ENCODE measurements around the gene SPATA33. TPM values are rescaled to one million over a fixed set of nuclear protein-coding genes. Genes with fewer than 3 reads are reported as not detected.

The SPATA33 gene
- total RNA-seq, 1 experiment from 2014 or later, result 23.5 TPM

DNA sequence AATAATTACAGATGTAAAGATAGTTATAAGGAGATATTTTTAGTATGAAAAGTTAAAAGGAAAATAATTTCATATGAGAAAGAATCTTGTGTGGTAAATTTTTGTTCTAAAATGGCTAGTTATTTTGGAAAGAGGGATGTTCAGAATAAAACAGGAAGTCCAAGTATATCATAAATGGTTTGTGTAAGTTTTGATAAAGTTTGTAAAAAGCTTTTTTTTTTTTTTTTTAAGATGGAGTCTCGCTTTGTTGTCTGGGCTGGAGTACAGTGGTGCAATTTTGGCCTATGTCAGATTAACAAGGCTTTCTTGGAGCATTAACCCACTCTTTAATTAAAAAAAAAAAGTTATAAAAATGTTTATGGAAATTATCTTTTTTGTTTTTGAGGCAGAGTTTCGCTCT lies 20.6 kb downstream of the SPATA33 start:
- H3K4me3 Mint-ChIP-seq (ENCODE audit: low read depth, unreplicated experiment), result no peak overlapping the region
- no peaks in the 10 kb centered on the region for H3K4me1 Mint-ChIP-seq (ENCODE audit: low read depth, unreplicated experiment)
- H3K9me3 Mint-ChIP-seq (ENCODE audit: low read depth, unreplicated experiment), result no peaks in the 10 kb centered on the region
- no peak overlapping the region for H3K27ac Mint-ChIP-seq (ENCODE audit: unreplicated experiment)
- intact Hi-C loops (cut with micrococcal nuclease; ENCODE audit: unreplicated experiment), result no loop called here
- BruUV-seq (replicated peaks), result no TSS peak
- H3K36me3 Mint-ChIP-seq (ENCODE audit: insufficient read depth, unreplicated experiment), result peaks cover 7% of the 10 kb centered on the region
- CTCF ChIA-PET, result interaction anchor here (0.7 kb wide), 1 partner anchor 22 kb away, joined by 5 read pairs; no protein-coding TSS in a partner anchor
- no peaks in the 10 kb centered on the region for H3K27me3 Mint-ChIP-seq (ENCODE audit: unreplicated experiment)
- TF ChIP-seq CTCF (IDR thresholded peaks at IDR 0.05; ENCODE audit: unreplicated experiment), result no peak
- DNase-seq, result no peak

DNA sequence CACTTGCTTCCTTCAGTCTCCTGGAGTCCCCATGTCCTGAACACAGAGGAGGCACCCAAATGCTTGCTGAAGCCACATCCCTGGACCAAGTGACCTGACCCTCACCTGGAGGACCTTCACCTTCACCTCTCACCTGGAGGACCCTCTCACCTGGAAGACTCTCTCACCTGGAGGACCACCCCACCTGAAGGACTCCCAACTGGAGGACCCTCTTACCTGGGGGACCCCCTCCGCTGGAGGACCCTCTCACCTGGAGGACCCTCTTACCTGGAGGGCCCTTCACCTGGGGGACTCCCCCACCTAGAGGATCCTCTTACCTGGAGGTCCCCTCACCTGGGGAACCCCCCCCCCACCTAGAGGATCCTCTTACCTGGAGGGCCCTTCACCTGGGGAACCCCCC lies 28.3 kb downstream of the SPATA33 start:
- Mint-ChIP-seq H3K4me1 (ENCODE audit: low read depth, unreplicated experiment) (peaks cover 10% of the 10 kb centered on the region), H3K9me3 (ENCODE audit: low read depth, unreplicated experiment) (no peaks in the 10 kb centered on the region), H3K4me3 (ENCODE audit: low read depth, unreplicated experiment) (peak overlapping the region; percentile 82), H3K27ac (ENCODE audit: unreplicated experiment) (no peak overlapping the region), H3K36me3 (ENCODE audit: insufficient read depth, unreplicated experiment) (peaks cover 61% of the 10 kb centered on the region), H3K27me3 (ENCODE audit: unreplicated experiment) (no peaks in the 10 kb centered on the region)
- intact Hi-C loops (cut with micrococcal nuclease; ENCODE audit: unreplicated experiment), result no loop called here
- CTCF ChIA-PET, result interaction anchor here (0.5 to 1.5 kb wide), 4 partner anchors 15 to 118 kb away, joined by 3 to 17 read pairs (median 6); partner anchors contain the start of genes CHMP1A, SPATA2L and SPATA33
- TF ChIP-seq CTCF (IDR thresholded peaks at IDR 0.05; ENCODE audit: unreplicated experiment), result no peak
- DNase-seq, result no peak
- no TSS peak for BruUV-seq (replicated peaks)

GRCh38 chr16:89686520-89687091 lies 29.0 kb downstream of the SPATA33 start, which contains the start of gene CDK10:
Gene CDK10 (plus strand): TSS chr16:89686689. CDS start chr16:89686711, 22 bp downstream.
- no peaks in the 10 kb centered on the region for H3K9me3 Mint-ChIP-seq (ENCODE audit: low read depth, unreplicated experiment)
- intact Hi-C loops (cut with micrococcal nuclease; ENCODE audit: unreplicated experiment), result no loop called here
- CTCF ChIA-PET, result interaction anchor here (0.5 to 1.5 kb wide), 4 partner anchors 14 to 118 kb away, joined by 3 to 17 read pairs (median 6); partner anchors contain the start of genes CHMP1A, SPATA2L and SPATA33
- peak within 1 kb of the TSS; percentile 65 for H3K27ac Mint-ChIP-seq (ENCODE audit: unreplicated experiment)
- BruUV-seq (replicated peaks), result no TSS peak
- H3K4me3 Mint-ChIP-seq (ENCODE audit: low read depth, unreplicated experiment), result peak within 1 kb of the TSS; percentile 82
- peaks cover 10% of the 10 kb centered on the region for H3K4me1 Mint-ChIP-seq (ENCODE audit: low read depth, unreplicated experiment)
- peak; percentile 96 for DNase-seq
- H3K36me3 Mint-ChIP-seq (ENCODE audit: insufficient read depth, unreplicated experiment), result peaks cover 68% of the 10 kb centered on the region
- TF ChIP-seq CTCF (IDR thresholded peaks at IDR 0.05; ENCODE audit: unreplicated experiment), result no peak
- H3K27me3 Mint-ChIP-seq (ENCODE audit: unreplicated experiment), result no peaks in the 10 kb centered on the region

GRCh38 chr16:89687092-89687940 lies 29.7 kb downstream of the SPATA33 start:
- no peaks in the 10 kb centered on the region for H3K9me3 Mint-ChIP-seq (ENCODE audit: low read depth, unreplicated experiment)
- peak overlapping the region; percentile 65 for H3K27ac Mint-ChIP-seq (ENCODE audit: unreplicated experiment)
- CTCF ChIA-PET, result interaction anchor here (1.1 to 1.5 kb wide), 3 partner anchors 13 to 30 kb away, joined by 4 to 17 read pairs (median 7); partner anchors contain the start of genes CHMP1A, SPATA2L and SPATA33
- peaks cover 10% of the 10 kb centered on the region for H3K4me1 Mint-ChIP-seq (ENCODE audit: low read depth, unreplicated experiment)
- no peak for TF ChIP-seq CTCF (IDR thresholded peaks at IDR 0.05; ENCODE audit: unreplicated experiment)
- H3K27me3 Mint-ChIP-seq (ENCODE audit: unreplicated experiment), result no peaks in the 10 kb centered on the region
- TSS peak; percentile 48 for BruUV-seq (replicated peaks)
- H3K36me3 Mint-ChIP-seq (ENCODE audit: insufficient read depth, unreplicated experiment), result peaks cover 75% of the 10 kb centered on the region
- DNase-seq, result peak; percentile 85
- intact Hi-C loops (cut with micrococcal nuclease; ENCODE audit: unreplicated experiment), result no loop called here
- H3K4me3 Mint-ChIP-seq (ENCODE audit: low read depth, unreplicated experiment), result peak overlapping the region; percentile 82
